Neural progenitor cell (in vitro differentiated cells): Measurements from ENCODE around the gene TWF1.

Source experiments
- CTCF ChIP-seq: fragments of 200-600 bp; sonication (generic); IDR thresholded peaks from 2 replicates; pipeline ENCODE4 v1.5.1; 2017; ENCODE audit warnings: antibody characterized with exemption, mild to moderate bottlenecking
- EZH2 ChIP-seq: fragments of 200-600 bp; sonication (generic); IDR thresholded peaks from 2 replicates; pipeline ENCODE4 v1.6.1; 2017; ENCODE audit warnings: antibody characterized with exemption, mild to moderate bottlenecking, moderate library complexity

GRCh38 chr12:43842259-43842658 is 36.1 kb upstream of the TWF1 start:
- TF ChIP-seq CTCF (no peak), EZH2 (no peak)
